GM18861 (cell line): ENCODE measurements around the gene IL34.

ENCODE experiments used
- ATAC-seq: cut with Tn5 transposase; IDR thresholded peaks from one replicate; pipeline ENCODE4 v1.9.1; 2021; ENCODE audit not compliant: unreplicated experiment

IL34 gene

GRCh38 chr16:70687671-70688245, 41.4 kb downstream of the IL34 start:
- no peak for ATAC-seq

GRCh38 chr16:70688246-70688742, 41.9 kb downstream of the IL34 start:
- ATAC-seq, result no peak

GRCh38 chr16:70689035-70689969, 42.9 kb downstream of the IL34 start:
- ATAC-seq, result no peak

- ATAC-seq, result no peak
These were observed 43.9 kb downstream of the IL34 start for GRCh38 chr16:70689970-70690891.

- no peak for ATAC-seq
These were observed 45.1 kb downstream of the IL34 start for GRCh38 chr16:70691223-70692129.

GRCh38 chr16:70692130-70692872, 45.9 kb downstream of the IL34 start:
- ATAC-seq, result no peak

GRCh38 chr16:70692873-70693671, 46.7 kb downstream of the IL34 start:
- no peak for ATAC-seq

- ATAC-seq, result no peak
These were observed 47.9 kb downstream of the IL34 start for GRCh38 chr16:70694088-70694867.

GRCh38 chr16:70694868-70695218, 48.5 kb downstream of the IL34 start:
- ATAC-seq, result no peak

- no peak for ATAC-seq
These were observed 49.1 kb downstream of the IL34 start for GRCh38 chr16:70695331-70696070.

- no peak for ATAC-seq
These were observed 50.0 kb downstream of the IL34 start for GRCh38 chr16:70696355-70696754.

- ATAC-seq, result no peak
These were observed 50.7 kb downstream of the IL34 start for GRCh38 chr16:70696952-70697593.

GRCh38 chr16:70697594-70698170, 51.3 kb downstream of the IL34 start:
- ATAC-seq, result no peak

- no peak for ATAC-seq
These were observed 52.5 kb downstream of the IL34 start for GRCh38 chr16:70698901-70699300.

GRCh38 chr16:70699696-70700095, 53.3 kb downstream of the IL34 start:
- ATAC-seq, result no peak
